ENCODE data around the gene TSPAN14.

Gene TSPAN14

DNA sequence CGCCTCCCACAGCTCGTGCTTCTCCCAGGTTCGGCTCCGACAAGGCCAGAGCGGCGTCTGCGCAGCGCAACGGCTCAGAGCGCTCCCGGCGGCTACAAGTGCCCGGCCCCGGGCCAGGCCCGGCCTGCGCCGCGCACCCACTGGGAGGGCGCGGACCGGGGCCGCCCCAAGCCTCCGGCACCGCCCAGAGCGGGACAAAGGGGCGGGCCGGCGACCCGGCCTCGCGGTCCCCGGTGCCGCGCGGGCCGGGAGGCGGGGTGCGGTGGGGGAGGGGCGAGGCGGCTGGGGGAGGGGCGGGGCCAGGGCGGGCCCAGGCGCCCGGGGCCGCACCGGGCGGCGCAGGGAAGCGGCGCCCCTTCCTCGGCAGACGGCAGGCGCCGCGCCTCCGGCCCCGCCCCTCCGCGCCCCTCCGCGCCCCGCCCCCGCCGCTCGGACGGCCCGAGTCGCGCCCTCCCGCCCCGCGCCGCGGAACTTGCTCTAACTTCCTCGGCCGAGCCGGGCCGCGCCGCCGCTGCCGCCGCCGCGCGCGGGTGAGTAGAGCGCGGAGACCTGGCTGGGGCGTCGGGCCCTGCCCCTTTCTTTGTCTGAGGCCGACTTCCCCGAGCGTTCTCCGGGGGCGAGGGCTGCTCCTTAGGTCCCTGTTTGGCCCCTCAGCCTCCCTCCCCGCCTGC is at the start of gene TSPAN14:
Gene TSPAN14, plus strand, starts transcription at position 469 of the 671 bp plus-strand sequence. CDS start 34,924 bp downstream, outside the sequence.
- Mint-ChIP-seq H3K4me1 (ENCODE audit: low read depth) (peaks cover 45% of the 10 kb centered on the region), H3K4me3 (peak within 1 kb of the TSS; percentile 98), H3K9me3 (no peaks in the 10 kb centered on the region), H3K27ac (peak within 1 kb of the TSS; percentile 96), H3K36me3 (ENCODE audit: low read depth) (peaks cover 33% of the 10 kb centered on the region), H3K27me3 (no peaks in the 10 kb centered on the region)
- DNase-seq, result peak; percentile 85

GRCh38 chr10:80405035-80405434 is 49.1 kb upstream of the TSPAN14 start:
- Mint-ChIP-seq H3K9me3 (no peaks in the 10 kb centered on the region), H3K27ac (no peak overlapping the region), H3K36me3 (ENCODE audit: low read depth) (no peaks in the 10 kb centered on the region), H3K27me3 (no peaks in the 10 kb centered on the region), H3K4me1 (ENCODE audit: low read depth) (peaks cover 15% of the 10 kb centered on the region), H3K4me3 (no peak overlapping the region)
- DNase-seq, result no peak

DNA sequence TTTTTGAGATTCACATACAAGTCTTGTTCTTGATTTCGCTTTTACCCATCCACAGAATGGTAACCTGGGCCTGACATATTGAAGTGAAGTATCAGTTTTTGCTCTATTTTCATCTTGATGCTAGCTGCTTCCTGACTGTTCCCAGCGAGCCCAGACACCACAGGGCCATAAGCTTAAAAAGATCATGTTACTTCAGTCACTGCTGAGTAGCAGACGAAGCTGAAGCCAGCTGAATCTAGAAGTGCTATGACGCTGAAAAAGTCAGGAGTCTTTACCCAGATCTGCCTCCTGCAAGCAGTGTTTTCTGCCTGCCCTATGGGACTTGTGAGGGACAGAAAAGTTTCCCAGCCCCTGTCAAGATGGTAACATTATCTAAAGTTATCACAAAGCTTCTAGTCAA is 48.5 kb upstream of the TSPAN14 start:
- Mint-ChIP-seq H3K4me1 (ENCODE audit: low read depth) (peaks cover 17% of the 10 kb centered on the region), H3K36me3 (ENCODE audit: low read depth) (no peaks in the 10 kb centered on the region), H3K27ac (no peak overlapping the region), H3K4me3 (no peak overlapping the region), H3K9me3 (no peaks in the 10 kb centered on the region), H3K27me3 (no peaks in the 10 kb centered on the region)
- DNase-seq, result no peak

DNA sequence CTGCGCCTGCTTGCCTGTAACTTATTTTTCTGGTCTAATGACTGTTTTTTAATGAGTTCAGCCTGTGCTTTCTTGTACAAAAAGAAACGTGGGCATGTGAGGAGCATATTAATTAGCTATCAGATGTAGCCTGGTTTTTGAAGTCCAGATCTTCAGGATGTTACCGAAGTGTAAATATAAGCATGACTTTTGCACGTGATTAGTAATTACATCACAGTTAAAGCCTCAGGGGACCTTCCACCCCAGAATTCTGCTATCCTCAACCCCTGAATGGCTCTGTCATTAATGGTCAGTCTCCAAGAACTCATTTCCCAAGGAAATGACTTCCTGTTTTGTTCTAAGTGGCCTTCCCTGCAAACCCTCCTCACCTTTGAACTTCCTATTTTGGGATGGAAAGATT is 47.9 kb upstream of the TSPAN14 start:
- H3K9me3 Mint-ChIP-seq, result no peaks in the 10 kb centered on the region
- no peaks in the 10 kb centered on the region for H3K36me3 Mint-ChIP-seq (ENCODE audit: low read depth)
- no peak for DNase-seq
- H3K4me3 Mint-ChIP-seq, result no peak overlapping the region
- no peak overlapping the region for H3K27ac Mint-ChIP-seq
- H3K4me1 Mint-ChIP-seq (ENCODE audit: low read depth), result peaks cover 22% of the 10 kb centered on the region
- no peaks in the 10 kb centered on the region for H3K27me3 Mint-ChIP-seq

- peak; percentile 76 for DNase-seq
- no peaks in the 10 kb centered on the region for H3K9me3 Mint-ChIP-seq
- no peaks in the 10 kb centered on the region for H3K36me3 Mint-ChIP-seq (ENCODE audit: low read depth)
- peaks cover 34% of the 10 kb centered on the region for H3K4me1 Mint-ChIP-seq (ENCODE audit: low read depth)
- peak overlapping the region; percentile 93 for H3K27ac Mint-ChIP-seq
- peak overlapping the region; percentile 80 for H3K4me3 Mint-ChIP-seq
- no peaks in the 10 kb centered on the region for H3K27me3 Mint-ChIP-seq
Observed at GRCh38 chr10:80407812-80408241, 46.3 kb upstream of the TSPAN14 start.

- Mint-ChIP-seq H3K27ac (peak within 1 kb of the TSS; percentile 93), H3K4me1 (ENCODE audit: low read depth) (peaks cover 40% of the 10 kb centered on the region), H3K36me3 (ENCODE audit: low read depth) (no peaks in the 10 kb centered on the region), H3K27me3 (no peaks in the 10 kb centered on the region), H3K4me3 (peak within 1 kb of the TSS; percentile 80), H3K9me3 (no peaks in the 10 kb centered on the region)
- peak; percentile 91 for DNase-seq
Observed at GRCh38 chr10:80408242-80409101, 45.6 kb upstream of the TSPAN14 start, which contains the start of gene PRXL2A. Gene PRXL2A, plus strand, starts transcription at chr10:80408551. Its CDS starts 11,917 bp downstream, at chr10:80420468.

DNA sequence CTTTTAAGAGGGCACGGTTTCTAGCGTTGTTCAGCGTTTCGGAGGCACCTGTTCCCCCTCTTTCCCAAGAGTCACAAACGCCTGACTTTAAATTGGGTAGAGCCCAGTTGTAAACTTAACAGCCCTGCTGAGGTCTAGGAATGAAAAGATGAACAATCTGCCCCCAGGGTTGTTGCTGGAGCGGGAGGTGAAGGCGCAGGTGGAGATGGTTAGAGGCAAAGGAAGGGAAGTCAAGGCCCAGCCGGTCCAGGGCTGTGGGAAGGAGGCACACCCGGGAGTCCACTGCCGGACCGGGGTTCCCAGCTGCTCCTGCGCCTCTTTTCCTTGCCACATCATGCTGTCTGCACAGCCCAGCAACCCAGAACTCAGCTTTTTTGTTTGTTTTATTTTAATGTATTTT is 45.0 kb upstream of the TSPAN14 start:
- no peaks in the 10 kb centered on the region for H3K9me3 Mint-ChIP-seq
- H3K4me3 Mint-ChIP-seq, result peak overlapping the region; percentile 80
- no peaks in the 10 kb centered on the region for H3K36me3 Mint-ChIP-seq (ENCODE audit: low read depth)
- DNase-seq, result no peak
- peak overlapping the region; percentile 56 for H3K27ac Mint-ChIP-seq
- peaks cover 45% of the 10 kb centered on the region for H3K4me1 Mint-ChIP-seq (ENCODE audit: low read depth)
- H3K27me3 Mint-ChIP-seq, result no peaks in the 10 kb centered on the region

GRCh38 chr10:80410122-80410521 is 44.0 kb upstream of the TSPAN14 start:
- no peak for DNase-seq
- peak overlapping the region; percentile 42 for H3K4me3 Mint-ChIP-seq
- H3K27ac Mint-ChIP-seq, result no peak overlapping the region
- no peaks in the 10 kb centered on the region for H3K27me3 Mint-ChIP-seq
- no peaks in the 10 kb centered on the region for H3K9me3 Mint-ChIP-seq
- H3K36me3 Mint-ChIP-seq (ENCODE audit: low read depth), result no peaks in the 10 kb centered on the region
- peaks cover 47% of the 10 kb centered on the region for H3K4me1 Mint-ChIP-seq (ENCODE audit: low read depth)

GRCh38 chr10:80410578-80411145 is 43.4 kb upstream of the TSPAN14 start:
- H3K27ac Mint-ChIP-seq, result no peak overlapping the region
- H3K4me3 Mint-ChIP-seq, result no peak overlapping the region

DNA sequence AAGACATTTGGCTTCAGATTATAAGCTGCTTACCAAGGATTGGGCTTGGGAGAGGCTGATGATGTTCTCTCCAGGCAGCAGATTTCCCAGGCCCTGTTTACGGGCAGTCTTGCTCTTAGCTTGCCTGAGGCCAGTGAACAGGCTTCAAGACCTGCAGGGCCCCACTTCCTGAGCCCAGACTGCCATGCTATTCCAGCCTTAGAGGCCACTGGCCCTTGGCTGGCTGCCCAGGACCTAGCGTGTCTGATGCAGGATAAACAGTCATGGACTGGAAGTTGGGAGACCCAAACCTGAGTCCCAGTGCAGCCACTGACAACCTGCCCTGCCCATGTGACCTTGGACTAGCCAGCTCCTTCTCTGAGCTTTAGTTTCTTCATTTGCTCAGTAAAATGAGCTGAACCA is 42.8 kb upstream of the TSPAN14 start:
- Mint-ChIP-seq H3K9me3 (no peaks in the 10 kb centered on the region), H3K4me1 (ENCODE audit: low read depth) (peaks cover 53% of the 10 kb centered on the region), H3K27me3 (no peaks in the 10 kb centered on the region), H3K27ac (no peak overlapping the region), H3K36me3 (ENCODE audit: low read depth) (no peaks in the 10 kb centered on the region), H3K4me3 (no peak overlapping the region)
- no peak for DNase-seq

More at GRCh38 chr10:80410578-80411145, 43.4 kb upstream of the TSPAN14 start:
- Mint-ChIP-seq H3K9me3 (no peaks in the 10 kb centered on the region), H3K36me3 (ENCODE audit: low read depth) (no peaks in the 10 kb centered on the region), H3K4me1 (ENCODE audit: low read depth) (peaks cover 49% of the 10 kb centered on the region), H3K27me3 (no peaks in the 10 kb centered on the region)
- DNase-seq, result no peak

DNA sequence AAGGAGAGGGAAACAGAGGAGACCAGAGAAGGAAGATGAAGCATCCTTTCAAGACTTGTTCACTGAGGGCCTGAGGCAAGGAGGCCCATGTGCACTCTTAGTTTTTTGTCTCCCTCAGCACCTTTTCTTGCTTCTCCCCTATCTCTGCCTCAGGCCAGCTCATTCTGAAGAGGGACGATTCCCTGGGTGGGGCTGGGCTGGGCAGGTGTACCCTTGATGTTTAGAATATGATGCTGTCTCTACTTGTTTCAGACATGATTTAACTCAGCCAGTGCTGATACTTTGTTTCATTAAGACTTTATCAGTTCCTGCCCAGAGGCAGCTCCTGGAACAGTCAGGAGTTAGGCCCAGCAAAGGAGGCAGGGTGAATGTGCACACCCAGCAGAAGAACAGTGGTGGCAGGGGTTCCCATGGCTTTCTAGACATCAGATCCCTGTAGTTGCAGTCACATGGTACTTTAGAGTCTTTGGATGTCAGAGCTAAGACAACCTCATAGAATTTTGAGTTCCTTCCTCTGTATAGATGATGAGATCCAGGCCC is 42.4 kb upstream of the TSPAN14 start:
- Mint-ChIP-seq H3K4me1 (ENCODE audit: low read depth) (peaks cover 54% of the 10 kb centered on the region), H3K9me3 (no peaks in the 10 kb centered on the region), H3K27ac (no peak overlapping the region), H3K36me3 (ENCODE audit: low read depth) (no peaks in the 10 kb centered on the region), H3K4me3 (no peak overlapping the region), H3K27me3 (no peaks in the 10 kb centered on the region)
- DNase-seq, result no peak

DNA sequence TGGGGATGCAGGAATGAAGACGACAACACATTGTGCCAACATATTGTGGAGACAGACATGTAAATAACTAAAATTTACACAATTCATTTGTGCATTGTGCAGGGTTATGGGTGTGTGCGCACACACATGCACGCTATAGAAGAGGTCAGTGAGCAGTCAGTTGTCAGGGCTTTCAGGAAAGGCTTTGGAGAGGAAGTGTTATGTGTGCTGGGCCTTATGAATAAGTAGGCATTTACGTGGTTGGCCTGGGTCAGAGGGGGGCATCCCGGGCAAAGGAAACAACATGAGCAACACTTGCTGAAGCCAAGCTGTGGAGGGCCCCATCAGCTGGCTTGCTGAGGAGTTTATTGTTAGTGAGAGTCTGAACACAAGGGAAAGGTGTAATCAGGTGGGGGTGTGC is 41.6 kb upstream of the TSPAN14 start:
- Mint-ChIP-seq H3K9me3 (no peaks in the 10 kb centered on the region), H3K27ac (peak overlapping the region; percentile 35), H3K4me1 (ENCODE audit: low read depth) (peaks cover 52% of the 10 kb centered on the region), H3K4me3 (no peak overlapping the region), H3K27me3 (no peaks in the 10 kb centered on the region), H3K36me3 (ENCODE audit: low read depth) (no peaks in the 10 kb centered on the region)
- DNase-seq, result no peak

- DNase-seq, result no peak
- H3K4me1 Mint-ChIP-seq (ENCODE audit: low read depth), result peaks cover 47% of the 10 kb centered on the region
- peak overlapping the region; percentile 56 for H3K27ac Mint-ChIP-seq
- H3K4me3 Mint-ChIP-seq, result no peak overlapping the region
- H3K9me3 Mint-ChIP-seq, result no peaks in the 10 kb centered on the region
- no peaks in the 10 kb centered on the region for H3K27me3 Mint-ChIP-seq
- H3K36me3 Mint-ChIP-seq (ENCODE audit: low read depth), result no peaks in the 10 kb centered on the region
Observed at GRCh38 chr10:80413271-80413996, 40.7 kb upstream of the TSPAN14 start.
